Measurements from ENCODE around the gene ALDH4A1. TPM values are rescaled to one million over a fixed set of nuclear protein-coding genes. Genes with fewer than 3 reads are reported as not detected.

Gene ALDH4A1
- total RNA-seq, 4 donors from 2014 or later = 16.5 to 25.8 (median 22.1) TPM

- 80 to 86% methylated on average over 8 to 17 of the region's 17 CpGs for WGBS, 2 donors
- TF ChIP-seq CTCF (IDR thresholded peaks at IDR 0.05) (no peak), POLR2A (IDR thresholded peaks at IDR 0.05) (no peak)
These were observed 16.9 kb downstream of the ALDH4A1 start for GRCh38 chr1:18885311-18886002.

GRCh38 chr1:18884727-18885126 is 17.6 kb downstream of the ALDH4A1 start:
- WGBS, 2 donors = 80 to 85% methylated on average over 6 of the region's 6 CpGs
- DNase-seq (ENCODE audit: low spot score in 2 of 2) = no peak
- H3K4me3 ChIP-seq (ENCODE audit: low read depth, poor library complexity, severe bottlenecking) = no peak overlapping the region
- intact Hi-C loops (cut with DNase I; ENCODE audit: low total_unique reads) = loop anchor here (5.0 kb wide), 1 partner anchor 213 kb away; no protein-coding TSS in a partner anchor
- TF ChIP-seq CTCF (IDR thresholded peaks at IDR 0.05) = no peak
- no peak for TF ChIP-seq POLR2A (IDR thresholded peaks at IDR 0.05)

More at GRCh38 chr1:18885311-18886002, 16.9 kb downstream of the ALDH4A1 start:
- no peak for DNase-seq (ENCODE audit: low spot score in 2 of 2)
- intact Hi-C loops (cut with DNase I; ENCODE audit: low total_unique reads) = no loop called here
- H3K4me3 ChIP-seq (ENCODE audit: low read depth, poor library complexity, severe bottlenecking) = no peak overlapping the region

- TF ChIP-seq POLR2A (IDR thresholded peaks at IDR 0.05) = no peak
- no peak for TF ChIP-seq CTCF (IDR thresholded peaks at IDR 0.05)
- intact Hi-C loops (cut with DNase I; ENCODE audit: low total_unique reads) = loop anchor here (5.0 kb wide), 1 partner anchor 213 kb away; no protein-coding TSS in a partner anchor
- 37 to 50% methylated on average over 4 of the region's 4 CpGs for WGBS, 2 donors
- DNase-seq (ENCODE audit: low spot score in 2 of 2) = no peak
- H3K4me3 ChIP-seq (ENCODE audit: low read depth, poor library complexity, severe bottlenecking) = no peak overlapping the region
These were observed 18.0 kb downstream of the ALDH4A1 start for GRCh38 chr1:18884419-18884717.

- no peak overlapping the region for H3K4me3 ChIP-seq (ENCODE audit: low read depth, poor library complexity, severe bottlenecking)
- peak; percentile 74 to 94 for DNase-seq (ENCODE audit: low spot score in 2 of 2)
- intact Hi-C loops (cut with DNase I; ENCODE audit: low total_unique reads) = loop anchor here (5.0 kb wide), 1 partner anchor 213 kb away; no protein-coding TSS in a partner anchor
- WGBS, 2 donors = 39 to 48% methylated on average over 13 to 14 of the region's 14 CpGs
- TF ChIP-seq CTCF (IDR thresholded peaks at IDR 0.05) (peak in 1 of 3 donors; percentile 61), POLR2A (IDR thresholded peaks at IDR 0.05) (no peak)
These were observed 18.5 kb downstream of the ALDH4A1 start for GRCh38 chr1:18883636-18884418.

- no peak for DNase-seq (ENCODE audit: low spot score in 2 of 2)
- TF ChIP-seq CTCF (IDR thresholded peaks at IDR 0.05) (no peak), POLR2A (IDR thresholded peaks at IDR 0.05) (no peak)
- intact Hi-C loops (cut with DNase I; ENCODE audit: low total_unique reads) = loop anchor here (5.0 kb wide), 1 partner anchor 214 kb away; no protein-coding TSS in a partner anchor
- H3K4me3 ChIP-seq (ENCODE audit: low read depth, poor library complexity, severe bottlenecking) = no peak overlapping the region
- 94 to 97% methylated on average over 18 to 23 of the region's 23 CpGs for WGBS, 2 donors
These were observed 19.3 kb downstream of the ALDH4A1 start for GRCh38 chr1:18883079-18883478.

Measured in lower leg skin (tissue), 4 donors.